HG03196 (cell line): ENCODE results near the gene GRID2.

Experiments used
- ATAC-seq: cut with Tn5 transposase; IDR thresholded peaks from one replicate; pipeline ENCODE4 v1.9.1; 2021; ENCODE audit not compliant: unreplicated experiment

GRID2 gene

GRCh38 chr4:93063325-93063724 lies 759.6 kb downstream of the GRID2 start:
- no peak for ATAC-seq

GRCh38 chr4:93065790-93066189 lies 762.0 kb downstream of the GRID2 start:
- ATAC-seq, result no peak

- no peak for ATAC-seq
Measured at GRCh38 chr4:93066749-93067148, 763.0 kb downstream of the GRID2 start.

DNA sequence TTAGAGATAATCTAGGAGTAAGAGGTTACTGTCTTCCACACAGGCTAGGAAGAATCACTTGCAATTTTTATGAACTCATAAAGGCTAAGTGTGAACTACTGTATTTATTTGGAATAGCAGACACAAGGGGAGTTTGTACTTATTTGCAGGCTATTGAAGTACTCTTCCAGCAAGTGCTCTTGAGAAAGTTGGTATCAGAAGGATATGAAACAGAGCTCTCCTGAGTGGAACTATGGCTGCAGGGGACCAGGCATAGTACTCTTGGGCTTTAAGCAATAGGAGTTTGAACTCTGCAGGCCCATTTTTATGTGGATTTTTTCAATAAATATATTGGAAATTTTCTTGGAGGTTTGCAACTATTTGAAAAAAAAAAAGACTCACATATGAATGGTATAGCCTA lies 768.5 kb downstream of the GRID2 start:
- ATAC-seq, result no peak

DNA sequence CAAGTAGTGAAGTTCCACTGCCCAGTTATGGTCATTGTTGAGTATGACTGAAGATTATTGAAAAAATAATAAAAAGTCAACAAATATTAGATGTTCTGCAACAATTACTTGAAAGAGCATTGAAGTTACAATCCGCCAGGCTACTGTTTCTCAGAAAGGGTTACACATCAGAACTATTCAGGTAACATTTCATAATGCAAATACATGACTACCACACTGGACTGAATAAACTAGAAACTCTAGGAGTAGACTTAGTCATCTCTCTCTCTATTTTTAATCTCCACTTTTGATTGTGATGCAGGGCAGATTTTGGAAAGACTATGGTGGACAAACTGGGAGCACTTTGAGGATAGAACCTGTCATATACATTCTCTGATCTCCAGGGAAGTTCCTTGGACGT lies 776.5 kb downstream of the GRID2 start:
- ATAC-seq, result no peak

- no peak for ATAC-seq
Measured at GRCh38 chr4:93084599-93085305, 781.0 kb downstream of the GRID2 start.

- no peak for ATAC-seq
Measured at GRCh38 chr4:93086356-93086755, 782.6 kb downstream of the GRID2 start.

- ATAC-seq, result no peak
Measured at GRCh38 chr4:93092765-93093164, 789.0 kb downstream of the GRID2 start.

- ATAC-seq, result no peak
Measured at GRCh38 chr4:93103042-93103441, 799.3 kb downstream of the GRID2 start.

- no peak for ATAC-seq
Measured at GRCh38 chr4:93116624-93117023, 812.9 kb downstream of the GRID2 start.

GRCh38 chr4:93127489-93127888 lies 823.7 kb downstream of the GRID2 start:
- no peak for ATAC-seq

DNA sequence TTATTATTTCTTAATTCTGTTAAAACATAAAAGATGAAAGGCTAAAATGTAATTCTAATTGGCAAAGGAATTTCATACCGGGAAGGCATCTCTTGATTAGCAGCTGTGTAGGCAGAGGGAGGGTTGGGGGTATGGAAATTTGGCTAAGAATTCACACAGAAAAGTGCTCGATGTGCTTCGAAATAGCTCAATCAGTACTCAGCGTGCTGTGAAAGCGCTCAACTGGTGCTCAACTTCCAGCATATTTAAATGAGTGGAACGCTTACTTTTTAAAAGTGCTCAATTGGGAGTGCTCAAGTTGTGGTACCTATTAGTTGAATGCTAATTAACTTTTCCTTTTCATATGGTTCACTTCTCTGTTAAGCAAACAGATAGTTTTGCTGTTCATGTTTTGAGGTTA lies 828.9 kb downstream of the GRID2 start:
- ATAC-seq, result no peak

DNA sequence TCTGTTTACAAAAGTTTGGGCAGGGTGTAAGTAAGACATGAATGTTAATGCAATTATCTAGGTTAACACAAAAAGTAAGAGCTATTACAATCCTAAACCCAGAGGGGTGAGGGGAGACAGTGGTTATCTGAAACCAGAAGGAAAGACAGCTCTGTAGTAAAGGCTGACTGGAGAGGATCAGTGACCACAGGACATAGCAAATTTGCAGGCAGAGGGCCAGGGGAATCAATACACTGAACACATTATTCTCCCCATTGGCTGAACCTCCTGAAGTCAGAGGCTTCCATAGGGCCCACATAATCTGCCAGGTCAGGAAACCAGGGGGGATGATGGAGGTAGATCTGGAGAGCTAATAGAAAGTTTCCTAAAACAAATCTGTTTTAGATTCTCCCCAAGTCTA lies 835.4 kb downstream of the GRID2 start:
- no peak for ATAC-seq

GRCh38 chr4:93143902-93144301 lies 840.1 kb downstream of the GRID2 start:
- ATAC-seq, result no peak

- no peak for ATAC-seq
Measured at GRCh38 chr4:93144644-93145043, 840.9 kb downstream of the GRID2 start.

- ATAC-seq, result no peak
Measured at GRCh38 chr4:93147524-93148212, 843.9 kb downstream of the GRID2 start.

DNA sequence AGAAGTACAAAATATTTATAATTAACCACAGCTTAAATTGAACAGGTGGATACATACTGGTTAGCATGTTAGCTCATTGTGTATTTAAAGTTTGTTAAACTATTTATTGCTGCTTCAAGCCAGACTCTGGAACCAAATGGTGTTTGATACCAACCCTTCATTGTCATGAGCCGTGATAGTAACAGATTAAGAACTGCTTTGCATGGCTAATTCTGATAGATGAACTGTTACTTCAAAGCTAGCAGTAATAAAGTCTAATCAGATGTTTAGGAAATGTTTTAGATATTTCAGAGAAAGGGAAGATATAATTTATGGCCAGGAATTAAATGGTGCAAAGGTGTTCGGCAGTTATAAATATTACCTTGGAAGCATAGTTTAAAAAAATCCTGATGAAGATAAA lies 848.7 kb downstream of the GRID2 start:
- ATAC-seq, result no peak

GRCh38 chr4:93157986-93158385 lies 854.2 kb downstream of the GRID2 start:
- ATAC-seq, result no peak

- no peak for ATAC-seq
Measured at GRCh38 chr4:93168053-93168452, 864.3 kb downstream of the GRID2 start.

GRCh38 chr4:93169966-93170365 lies 866.2 kb downstream of the GRID2 start:
- no peak for ATAC-seq

GRCh38 chr4:93174598-93174997 lies 870.8 kb downstream of the GRID2 start:
- no peak for ATAC-seq

DNA sequence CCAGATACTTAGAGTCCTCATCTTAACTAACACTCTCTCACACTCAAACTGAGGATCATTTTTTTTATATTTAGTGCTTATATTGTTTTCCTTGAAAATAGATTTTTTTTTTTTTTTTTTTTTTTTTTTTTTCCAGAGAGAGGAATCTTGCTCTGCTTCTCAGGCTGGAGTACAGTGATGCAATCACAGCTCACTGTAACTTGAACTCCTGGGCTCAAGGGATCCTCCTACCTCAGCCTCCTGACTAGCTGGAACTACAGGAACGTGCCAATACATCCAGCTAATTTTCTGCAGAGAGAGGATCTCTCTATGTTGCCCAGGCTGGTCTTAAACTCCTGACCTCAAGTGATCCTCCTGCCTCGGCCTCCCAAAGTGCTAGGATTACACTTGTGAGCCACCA lies 874.5 kb downstream of the GRID2 start:
- no peak for ATAC-seq

- no peak for ATAC-seq
Measured at GRCh38 chr4:93179044-93179443, 875.3 kb downstream of the GRID2 start.
